ENCODE results near the gene CNTN4. TPM values are rescaled to one million over a fixed set of nuclear protein-coding genes. Genes with fewer than 3 reads are reported as not detected.

The CNTN4 gene
- total RNA-seq, 1 experiment from 2014 or later: 1.6 TPM

DNA sequence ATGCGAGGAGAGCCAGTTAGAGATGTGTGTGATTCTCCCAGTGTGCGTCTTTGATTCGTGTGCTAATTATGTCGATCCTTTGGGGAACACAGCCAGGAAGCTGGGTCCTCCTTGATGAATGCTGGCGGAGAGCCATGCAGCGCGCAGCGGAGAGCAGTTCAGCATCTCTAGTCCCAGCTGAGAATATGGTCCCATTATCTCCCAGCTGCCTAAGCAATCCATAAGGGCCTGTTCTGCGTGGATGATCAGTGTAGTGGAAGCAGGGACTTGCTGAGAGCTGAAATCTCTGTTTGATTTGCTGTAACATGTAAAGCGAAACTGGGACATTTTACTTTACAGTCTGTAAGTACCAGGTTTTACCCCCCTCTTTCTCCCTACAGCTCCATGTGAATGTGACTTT is 412.7 kb downstream of the CNTN4 start:
- Histone ChIP-seq H4K5ac (ENCODE audit: insufficient read length, low read depth, low read length) (no peak overlapping the region), H3K79me2 (ENCODE audit: insufficient read depth, low read length) (no peaks in the 10 kb centered on the region), H4K20me1 (ENCODE audit: control insufficient read depth, insufficient read depth, insufficient read length) (no peaks in the 10 kb centered on the region), H2AFZ (ENCODE audit: low read length) (no peak overlapping the region), H3K9me3 (ENCODE audit: control insufficient read depth, low read depth, low read length) (no peaks in the 10 kb centered on the region), H3K23ac (ENCODE audit: insufficient read length, low read depth, low read length) (no peak overlapping the region), H2BK20ac (ENCODE audit: low read depth, low read length, poor library complexity, severe bottlenecking) (no peak overlapping the region), H3K23me2 (ENCODE audit: insufficient read length, low read depth, low read length, poor library complexity, severe bottlenecking) (no peaks in the 10 kb centered on the region), H2BK120ac (ENCODE audit: low read depth, low read length, poor library complexity, severe bottlenecking) (no peak overlapping the region), H4K91ac (ENCODE audit: insufficient read length, low read depth, low read length) (no peak overlapping the region), H3K14ac (ENCODE audit: insufficient read depth, low read length) (no peak overlapping the region), H3K27ac (ENCODE audit: insufficient read length, low read depth, low read length) (no peak overlapping the region), H3K27me3 (ENCODE audit: insufficient read depth, low read length) (no peaks in the 10 kb centered on the region; the same call in 1 of the 2 replicates), H3K9ac (ENCODE audit: extremely low read depth, insufficient read length, low read length) (no peak overlapping the region), H3K56ac (ENCODE audit: insufficient read length, low read depth, low read length) (no peak overlapping the region), H4K8ac (replicated peaks; ENCODE audit: insufficient read length, low read depth, low read length) (no peak overlapping the region), H3K4me2 (ENCODE audit: insufficient read depth, insufficient read length, low read length) (peak overlapping the region; percentile 18), H3K4me1 (ENCODE audit: insufficient read depth, low read length) (no peaks in the 10 kb centered on the region; the same call in 1 of the 2 replicates), H3T11ph (ENCODE audit: low read length) (no peak overlapping the region), H2BK5ac (ENCODE audit: insufficient read length, low read length) (no peak overlapping the region), H3K18ac (ENCODE audit: insufficient read length, low read depth, low read length) (no peak overlapping the region), H3K4ac (ENCODE audit: low read depth, low read length) (no peak overlapping the region), H2AK5ac (ENCODE audit: insufficient read length, low read length) (no peak overlapping the region), H2BK12ac (ENCODE audit: insufficient read length, low read depth, low read length) (no peak overlapping the region), H2BK15ac (ENCODE audit: low read depth, low read length) (no peak overlapping the region), H3K79me1 (ENCODE audit: insufficient read depth, low read depth, low read length, poor library complexity, severe bottlenecking) (no peaks in the 10 kb centered on the region)
- no peak for DNase-seq
- Mint-ChIP-seq H3K27me3 (ENCODE audit: low read depth) (peaks cover 35% of the 10 kb centered on the region), H3K4me3 (peak overlapping the region in 1 of 2 experiments; percentile 58; a peak in 2 of 5 replicates), H3K4me1 (peaks cover 17% of the 10 kb centered on the region in 2 experiments), H3K9me3 (no peaks in the 10 kb centered on the region), H3K27ac (no peak overlapping the region), H3K36me3 (ENCODE audit: insufficient read depth in 1 of 3, low read depth in 3 of 3) (no peaks in the 10 kb centered on the region)
- no CpG with 5 or more reads among the region's 10 CpGs for WGBS (ENCODE audit: extremely low coverage, insufficient read length, low lambda C conversion rate)
- TF ChIP-seq, protein P1, sequence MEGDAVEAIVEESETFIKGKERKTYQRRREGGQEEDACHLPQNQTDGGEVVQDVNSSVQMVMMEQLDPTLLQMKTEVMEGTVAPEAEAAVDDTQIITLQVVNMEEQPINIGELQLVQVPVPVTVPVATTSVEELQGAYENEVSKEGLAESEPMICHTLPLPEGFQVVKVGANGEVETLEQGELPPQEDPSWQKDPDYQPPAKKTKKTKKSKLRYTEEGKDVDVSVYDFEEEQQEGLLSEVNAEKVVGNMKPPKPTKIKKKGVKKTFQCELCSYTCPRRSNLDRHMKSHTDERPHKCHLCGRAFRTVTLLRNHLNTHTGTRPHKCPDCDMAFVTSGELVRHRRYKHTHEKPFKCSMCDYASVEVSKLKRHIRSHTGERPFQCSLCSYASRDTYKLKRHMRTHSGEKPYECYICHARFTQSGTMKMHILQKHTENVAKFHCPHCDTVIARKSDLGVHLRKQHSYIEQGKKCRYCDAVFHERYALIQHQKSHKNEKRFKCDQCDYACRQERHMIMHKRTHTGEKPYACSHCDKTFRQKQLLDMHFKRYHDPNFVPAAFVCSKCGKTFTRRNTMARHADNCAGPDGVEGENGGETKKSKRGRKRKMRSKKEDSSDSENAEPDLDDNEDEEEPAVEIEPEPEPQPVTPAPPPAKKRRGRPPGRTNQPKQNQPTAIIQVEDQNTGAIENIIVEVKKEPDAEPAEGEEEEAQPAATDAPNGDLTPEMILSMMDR (conservative IDR thresholded peaks at IDR 0.05): no peak

Measured in H9 (cell line).